Left colon (tissue), 2 donors: Measurements from ENCODE around the gene CCSER2. TPM values are rescaled to one million over a fixed set of nuclear protein-coding genes. Genes with fewer than 3 reads are reported as not detected.
"Not testable (repeated sequence)": the region's sequence is repeated elsewhere in the genome, so short reads cannot be mapped to it uniquely, and the experiment has no call there.

Experiments used
- ATAC-seq: fragments of 200-7000 bp; cut with Tn5 transposase; one replicate; pipeline ENCODE4 v1.9.1; 2020; ENCODE audit warnings: mild to moderate bottlenecking, moderate library complexity
- DNase-seq, 2 donors: peaks; one replicate each; pipeline ENCODE4 v3.0.0-alpha.2; 2020
- intact Hi-C, 2 donors: fragments of 100-400 bp; cut with DNase I in 1 of 2; cut with micrococcal nuclease in 1 of 2; formaldehyde crosslinking; loops; one replicate each; pipeline versions ENCODE4 v1.11.2 to v1.14.0; 2022; cut with DNase I, micrococcal nuclease
- long read RNA-seq: library from polyadenylated mRNA; unstranded; transcript quantifications from one replicate; pipeline ENCODE4 v2.0.0, GENCODE V29; 2021
- total RNA-seq, 2 donors: library from RNA; stranded (reverse); fragmentation: NEBNext Ultra II Directional; extraction: Animal tissue kit (Norgen Biotek cat#: 25700); gene quantifications; one replicate each; pipeline ENCODE4 v1.2.1, GENCODE V29; 2021
- donor health status: DM: no; HTN: no; CAD: no.
- donor health status: DM: yes; HTN: yes; CAD: no.

Gene CCSER2
- 10 to 100 TPM; 39.4 to 51.2 TPM for total RNA-seq
- long read RNA-seq, full-length matches to known transcripts: 8 of 69 reads
- long read RNA-seq, partial matches to known transcripts: 50 of 69 reads
- long read RNA-seq, other reads (novel, unspliced or antisense): 11 of 69 reads

GRCh38 chr10:84328418-84329195 is at the start of gene CCSER2:
CCSER2 (plus strand) TSS chr10:84328589; CDS start chr10:84371053, 42,464 bp downstream.
- DNase-seq: peak; percentile 97 to 100
- peak; percentile 93 for ATAC-seq
- intact Hi-C loops: no loop called here

- ATAC-seq, DNase-seq, intact Hi-C loops: not testable (repeated sequence)
Measured at GRCh38 chr10:84279876-84280475, 48.4 kb upstream of the CCSER2 start.

DNA sequence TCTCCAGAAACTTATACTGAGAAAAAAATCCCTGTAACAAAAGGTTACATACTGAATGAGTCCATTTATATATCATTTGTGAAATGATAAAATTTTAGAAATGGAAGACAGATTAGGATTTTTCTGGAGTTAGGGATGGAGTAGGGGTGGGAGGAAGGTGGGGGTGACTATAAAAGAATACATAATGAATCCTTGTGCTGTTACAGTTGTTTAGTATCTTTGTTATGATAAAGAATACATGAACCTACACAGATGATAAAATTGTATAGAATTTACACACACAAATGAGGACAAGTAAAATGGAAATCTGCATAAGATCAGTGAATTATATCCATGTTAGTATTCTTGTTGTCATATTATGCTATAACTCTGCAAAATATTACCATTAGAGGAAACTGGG is 41.7 kb upstream of the CCSER2 start:
- DNase-seq (no peak), ATAC-seq (no peak)
- intact Hi-C loops: no loop called here

DNA sequence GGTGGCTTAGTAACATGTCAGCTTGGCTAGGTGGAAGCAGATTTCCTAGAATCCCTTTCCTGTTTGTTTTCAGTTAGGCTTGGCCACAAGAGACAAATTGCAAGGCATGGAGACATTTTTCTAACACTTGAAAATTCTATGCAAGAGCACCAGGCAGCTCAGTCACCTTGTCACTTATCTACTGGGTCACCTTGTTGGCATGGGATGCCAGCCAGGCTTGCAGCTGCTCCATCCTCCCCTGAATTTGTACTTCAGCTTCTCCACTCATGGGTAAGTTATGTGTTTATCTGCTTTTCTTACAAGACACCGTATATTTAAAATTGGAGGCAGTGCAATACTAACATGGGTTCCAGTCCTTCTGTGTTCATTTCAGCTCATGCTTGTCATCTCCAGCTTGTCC is 40.2 kb upstream of the CCSER2 start:
- intact Hi-C loops: no loop called here
- no peak for ATAC-seq
- DNase-seq: no peak

DNA sequence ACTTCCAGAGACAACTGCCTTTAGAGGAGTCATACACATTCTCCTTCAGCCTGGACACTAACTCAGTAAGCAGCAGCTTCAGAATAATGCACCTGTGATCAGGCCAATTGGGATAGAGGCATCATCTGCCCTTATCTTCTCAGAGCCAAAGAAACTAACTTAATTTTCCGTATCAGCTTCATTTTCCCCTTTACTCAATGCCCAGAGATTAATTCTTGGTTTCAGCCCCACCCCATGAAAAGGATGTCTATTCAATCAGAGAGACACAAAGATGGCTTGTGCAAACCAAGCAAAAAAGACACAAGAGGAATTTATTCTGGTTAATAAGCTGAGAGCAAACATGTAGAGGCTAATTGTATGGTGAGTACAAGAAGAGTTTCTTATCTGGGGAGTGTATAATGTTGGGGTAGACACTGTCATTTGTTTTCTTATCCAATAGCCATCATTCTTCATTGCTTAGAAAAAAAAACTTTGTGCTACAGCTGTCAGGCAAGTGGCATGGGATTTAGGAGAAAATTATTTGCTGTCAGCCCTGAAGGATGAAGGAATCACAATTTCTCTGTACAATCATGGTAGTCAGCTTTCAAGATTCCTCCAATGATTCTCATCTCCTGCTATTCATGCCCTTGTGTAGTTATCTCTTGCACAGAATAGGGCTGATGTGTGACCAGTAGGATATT is 38.7 kb upstream of the CCSER2 start:
- ATAC-seq (no peak), DNase-seq (no peak)
- intact Hi-C loops: no loop called here

DNA sequence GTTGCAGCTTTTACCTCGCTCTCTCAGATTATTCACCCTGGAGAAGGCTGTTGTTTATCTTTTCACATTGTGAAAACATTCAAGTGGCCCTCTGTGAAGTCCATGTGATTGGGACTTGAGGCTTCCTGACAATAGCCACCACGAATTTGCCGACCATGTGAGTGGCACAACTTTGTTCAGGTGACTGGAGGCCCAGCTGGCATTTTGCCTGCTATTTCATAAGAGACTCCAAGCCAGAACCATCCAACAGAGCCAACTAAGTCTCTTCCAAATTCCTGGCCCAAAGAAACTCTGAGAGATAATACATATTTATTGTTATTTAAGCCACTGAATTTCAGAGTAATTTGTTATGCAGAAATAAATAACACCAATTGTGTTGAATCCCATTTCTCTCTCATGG is 38.2 kb upstream of the CCSER2 start:
- ATAC-seq (no peak), DNase-seq (no peak)
- intact Hi-C loops: no loop called here

DNA sequence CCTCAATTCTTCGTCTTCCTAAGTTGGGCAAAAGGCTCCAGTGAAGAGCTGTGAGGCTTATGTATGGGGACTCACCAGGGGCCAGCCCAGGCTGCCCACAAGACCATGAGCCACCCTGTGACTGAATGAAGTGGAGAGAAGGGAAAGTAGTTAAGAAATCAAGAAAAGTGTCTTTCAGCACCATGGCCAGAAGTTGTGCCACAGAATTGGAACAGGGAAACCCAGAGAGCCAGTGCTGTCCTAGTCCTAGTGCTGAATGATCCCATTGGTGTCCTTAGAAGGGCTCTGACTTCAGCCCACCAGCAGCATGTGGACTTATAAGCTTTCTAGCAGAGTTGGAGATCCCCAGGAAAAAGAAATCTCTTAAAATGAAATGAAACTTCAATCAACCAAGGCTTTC is 37.0 kb upstream of the CCSER2 start:
- ATAC-seq (peak; percentile 54), DNase-seq (no peak)
- intact Hi-C loops: no loop called here

DNA sequence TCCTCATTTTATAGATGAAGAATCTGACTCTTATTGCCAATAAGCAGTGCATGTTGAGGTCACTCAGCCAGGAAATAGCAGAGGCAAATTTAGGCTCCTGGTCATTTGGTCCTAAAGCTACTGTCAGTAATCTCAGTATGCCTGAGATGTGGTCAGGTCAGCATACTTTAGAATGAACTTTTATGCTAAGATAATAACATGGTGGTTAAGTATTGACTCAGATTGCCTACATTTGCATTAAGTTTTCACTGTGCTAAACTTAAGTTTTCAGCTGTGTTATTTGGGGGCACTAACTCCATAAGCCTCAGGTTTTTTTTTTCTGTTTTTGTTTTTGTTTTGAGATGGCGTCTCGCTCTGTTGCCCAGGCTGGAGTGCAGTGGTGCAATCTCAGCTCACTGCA is 35.9 kb upstream of the CCSER2 start:
- no peak for ATAC-seq
- DNase-seq: no peak
- intact Hi-C loops: no loop called here

- intact Hi-C loops: no loop called here
Measured at GRCh38 chr10:84293171-84293570, 35.2 kb upstream of the CCSER2 start.

GRCh38 chr10:84293574-84294016 is 34.8 kb upstream of the CCSER2 start:
- DNase-seq (no peak), ATAC-seq (no peak)
- intact Hi-C loops: no loop called here

More at GRCh38 chr10:84293171-84293570, 35.2 kb upstream of the CCSER2 start:
- DNase-seq (no peak), ATAC-seq (no peak)

DNA sequence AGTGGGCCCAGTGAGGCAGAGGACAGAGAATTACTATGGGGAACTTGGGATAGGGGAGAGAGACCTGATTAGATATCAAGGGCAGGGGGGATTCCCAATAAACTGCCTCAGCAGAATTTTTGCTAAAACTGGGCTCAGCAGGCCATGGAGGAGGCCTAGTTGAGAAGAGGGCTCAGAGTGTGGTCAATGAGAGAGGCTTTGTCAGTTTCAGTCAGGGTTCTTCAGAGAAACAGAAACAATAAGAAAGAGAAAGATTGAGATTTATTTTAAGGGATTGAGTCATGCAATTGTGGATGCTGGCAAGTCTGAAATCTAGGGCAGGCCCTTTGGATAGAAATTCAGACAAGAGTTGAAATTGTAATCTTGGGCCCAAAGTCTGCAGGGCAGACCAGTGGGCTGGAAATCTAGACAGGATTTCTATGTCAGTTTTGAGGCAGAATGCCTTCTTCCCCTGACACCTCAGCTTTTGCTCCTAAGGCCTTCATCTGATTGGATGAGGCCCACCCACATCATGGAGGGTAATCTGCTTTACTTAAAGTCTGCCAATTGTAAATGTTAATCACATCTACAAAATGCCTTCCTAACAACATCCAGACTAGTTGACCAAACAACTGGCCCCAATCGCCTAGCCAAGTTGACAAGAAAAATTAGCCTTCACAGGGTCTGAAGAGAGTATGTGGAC is 33.5 kb upstream of the CCSER2 start:
- no peak for DNase-seq
- intact Hi-C loops: no loop called here
- ATAC-seq: no peak

DNA sequence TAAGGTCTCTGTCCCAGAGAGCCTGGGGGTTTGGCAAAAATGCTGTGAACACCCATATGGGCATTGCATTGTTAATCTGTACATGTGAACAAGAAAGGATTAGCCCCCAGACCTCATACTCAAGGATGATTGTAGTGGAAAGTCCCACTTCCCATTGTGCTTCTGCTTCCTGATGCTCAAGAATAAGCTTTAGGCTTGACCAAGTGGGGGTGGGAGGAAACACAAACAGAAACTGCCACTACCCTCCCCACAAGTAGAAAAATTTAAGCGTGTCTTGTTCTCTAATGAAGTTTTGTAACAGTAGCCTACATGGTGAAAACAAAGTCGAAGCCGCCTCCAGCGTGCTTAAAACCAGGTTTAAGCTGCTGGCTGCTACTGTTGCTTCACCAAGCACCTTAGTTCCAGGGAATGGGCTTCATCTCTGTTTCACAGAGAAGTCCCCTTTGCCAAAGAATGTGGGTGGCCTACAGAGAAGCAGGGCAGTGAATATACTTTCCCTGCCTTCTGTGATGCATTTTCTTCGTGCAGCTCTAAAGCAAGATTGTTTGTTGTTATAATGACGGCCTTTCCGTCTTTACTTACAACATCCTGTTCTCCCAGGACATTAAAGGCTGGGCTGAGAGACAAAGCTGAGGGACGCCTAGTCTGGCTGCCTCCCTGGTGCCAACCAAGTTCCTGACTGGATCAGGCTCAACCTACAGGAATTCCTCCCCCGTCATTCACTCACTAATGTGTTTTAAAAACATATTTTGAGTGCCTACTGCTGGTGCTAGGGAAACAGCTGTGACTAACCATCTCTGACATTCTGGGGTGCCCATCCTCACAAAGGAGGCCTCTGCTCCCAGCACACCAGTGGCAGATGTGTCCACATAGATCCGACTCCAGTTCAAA is 32.1 kb upstream of the CCSER2 start:
- intact Hi-C loops: no loop called here
- no peak for DNase-seq
- ATAC-seq: no peak

- DNase-seq (no peak), ATAC-seq (no peak)
- intact Hi-C loops: no loop called here
Measured at GRCh38 chr10:84298057-84298456, 30.3 kb upstream of the CCSER2 start.

- intact Hi-C loops: no loop called here
- DNase-seq (no peak), ATAC-seq (no peak)
Measured at GRCh38 chr10:84302223-84302622, 26.2 kb upstream of the CCSER2 start.

DNA sequence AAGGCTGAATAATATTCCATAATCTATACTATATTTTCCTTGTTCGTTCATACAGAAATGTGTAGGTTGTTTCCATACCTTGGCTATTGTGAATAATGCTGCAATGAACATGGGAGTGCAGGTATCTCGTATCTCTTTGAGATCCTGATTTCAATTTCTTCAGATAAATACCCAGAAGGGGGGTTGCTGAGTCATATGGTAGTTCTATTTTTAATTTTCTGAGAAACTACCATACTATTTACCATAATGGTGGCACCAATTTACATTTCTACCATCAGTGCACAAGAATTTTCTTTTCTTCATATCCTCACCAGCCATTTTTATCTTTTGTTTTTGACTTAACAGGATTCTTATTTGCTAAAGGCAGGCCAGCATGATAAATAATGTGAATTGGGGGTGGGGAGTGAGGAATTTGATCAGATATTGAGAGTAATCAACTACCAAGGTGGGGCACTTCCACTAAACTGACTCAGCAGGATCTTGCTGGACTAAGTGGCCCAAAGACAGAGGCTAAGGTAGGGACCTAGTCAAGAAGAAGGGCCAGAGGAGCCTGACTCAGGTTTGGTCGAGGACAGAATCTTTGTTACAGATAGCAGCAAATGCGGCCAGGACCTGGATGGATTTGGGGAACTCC is 21.5 kb upstream of the CCSER2 start:
- DNase-seq (no peak), ATAC-seq (no peak)
- intact Hi-C loops: no loop called here

DNA sequence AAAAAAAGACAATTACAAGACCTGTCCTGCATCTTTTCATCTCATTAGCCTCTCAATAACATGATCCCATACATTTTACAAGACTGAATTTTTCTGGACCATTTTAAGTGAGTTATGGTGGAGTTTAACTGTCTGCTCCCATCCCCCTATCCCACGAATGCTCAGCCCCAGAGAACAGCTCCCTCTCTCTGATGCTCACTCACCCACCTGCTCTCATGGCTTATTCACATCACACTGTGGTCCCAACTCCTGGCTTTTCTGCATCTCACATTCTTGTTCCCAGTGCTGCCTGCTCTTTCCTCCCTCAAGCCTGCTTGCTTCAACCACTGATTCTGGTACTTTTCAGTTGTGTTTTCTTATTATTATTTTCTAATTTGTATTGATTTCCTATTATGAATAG is 20.4 kb upstream of the CCSER2 start:
- intact Hi-C loops: no loop called here
- ATAC-seq (no peak), DNase-seq (no peak)

DNA sequence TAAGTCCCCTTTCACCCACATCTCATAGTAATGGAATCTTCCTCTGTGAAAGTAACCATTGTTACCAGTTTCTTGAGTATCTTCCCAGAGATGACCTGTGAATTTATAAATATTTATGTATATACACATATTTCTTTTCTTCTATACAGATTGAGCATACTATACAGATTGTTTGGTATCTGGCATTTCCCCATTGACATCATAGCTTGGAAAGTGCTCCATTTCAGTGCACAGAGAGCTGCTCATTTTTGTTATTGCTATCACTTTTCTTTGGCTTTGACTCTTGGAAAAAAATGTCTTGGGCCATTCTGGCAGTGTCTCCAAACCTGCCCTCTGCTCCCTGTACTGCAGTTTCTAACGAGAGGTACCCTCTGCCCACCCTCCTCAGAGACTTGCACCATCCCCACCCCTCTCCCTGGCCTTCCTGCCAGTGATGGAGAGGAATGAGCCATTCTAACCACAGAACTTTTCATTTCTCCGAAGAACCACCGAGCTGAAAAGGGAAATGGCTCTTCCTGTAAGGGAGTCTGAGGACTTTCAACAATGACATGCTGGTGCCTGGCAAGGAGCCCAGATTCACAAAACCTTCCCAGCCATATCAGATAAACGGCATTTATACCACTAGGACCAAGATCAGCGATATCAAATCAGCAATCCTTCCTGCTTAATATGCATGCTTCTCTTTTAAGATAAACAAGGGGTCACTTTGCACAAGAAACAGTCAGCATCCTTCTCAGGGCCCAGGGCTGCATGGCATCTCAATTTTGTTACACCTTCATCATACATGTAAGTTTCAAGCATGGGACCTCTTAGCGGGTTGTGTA is 19.7 kb upstream of the CCSER2 start:
- ATAC-seq (peak; percentile 74), DNase-seq (peak; percentile 56 to 64)
- intact Hi-C loops: no loop called here
